Upper lobe of left lung (tissue), 4 donors: Measurements from ENCODE around the gene AKT1S1.

Experiments
- CTCF ChIP-seq, 6 experiments: fragments of 450-650 bp in 4 of 6; fragments of 200-600 bp in 2 of 6; sonication (generic) in 2 of 6; IDR thresholded peaks; one replicate each; pipeline ENCODE4 v1.5.1; 2016 to 2019; ENCODE audit warnings: antibody characterized with exemption in 6 of 6
- EP300 ChIP-seq, 4 donors: sonication (generic); formaldehyde crosslinking; IDR thresholded peaks; one replicate each; pipeline ENCODE4 v1.5.1; 2017; ENCODE audit warnings: antibody characterized with exemption in 4 of 4, control low read depth in 2 of 4
- POLR2A ChIP-seq, 4 donors: fragments of 450-650 bp; IDR thresholded peaks; one replicate each; pipeline ENCODE4 v1.5.1; 2016 to 2017; ENCODE audit warnings: antibody characterized with exemption in 4 of 4, mild to moderate bottlenecking in 2 of 4
- POLR2AphosphoS5 ChIP-seq, 2 donors: sonication (generic); formaldehyde crosslinking; IDR thresholded peaks; one replicate each; pipeline ENCODE4 v1.5.1; 2017; ENCODE audit warnings: antibody characterized with exemption in 2 of 2

GRCh38 chr19:49918089-49918488 is 40.9 kb upstream of the AKT1S1 start:
- TF ChIP-seq CTCF (IDR thresholded peaks at IDR 0.05), result no peak
- no peak for TF ChIP-seq POLR2A (IDR thresholded peaks at IDR 0.05)
- no peak for TF ChIP-seq EP300 (IDR thresholded peaks at IDR 0.05)
- TF ChIP-seq POLR2AphosphoS5 (IDR thresholded peaks at IDR 0.05), result no peak
